Stimulated activated naive CD8-positive, alpha-beta T cell treated with anti-CD3 and anti-CD28 coated beads, Interleukin-15, Interleukin-2, amounts not matched to agents 100 U/mL and 50 U/mL, for 24 hours (primary cell): ENCODE measurements around the gene PAK6.

ENCODE experiments used
- ATAC-seq: fragments of 150-1000 bp; cut with Tn5 transposase; one replicate; pipeline ENCODE4 v1.10.0; 2021
- DNase-seq: peaks from one replicate; pipeline ENCODE4 v3.0.0; 2021

PAK6 gene

GRCh38 chr15:40310001-40310959, 71.4 kb downstream of the PAK6 start:
- peak; percentile 48 for ATAC-seq
- DNase-seq: peak; percentile 81

GRCh38 chr15:40310993-40311392, 72.1 kb downstream of the PAK6 start:
- ATAC-seq: no peak

GRCh38 chr15:40312370-40313158, 73.7 kb downstream of the PAK6 start:
- ATAC-seq: no peak
- no peak for DNase-seq

More at GRCh38 chr15:40310993-40311392, 72.1 kb downstream of the PAK6 start:
- DNase-seq: no peak

- no peak for DNase-seq
- no peak for ATAC-seq
Measured at GRCh38 chr15:40313531-40314398, 74.9 kb downstream of the PAK6 start.

- DNase-seq (no peak), ATAC-seq (no peak)
Measured at GRCh38 chr15:40314723-40315276, 75.9 kb downstream of the PAK6 start.

- DNase-seq (no peak), ATAC-seq (no peak)
Measured at GRCh38 chr15:40316931-40317330, 78.1 kb downstream of the PAK6 start.

- ATAC-seq (no peak), DNase-seq (no peak)
Measured at GRCh38 chr15:40317580-40317979, 78.7 kb downstream of the PAK6 start.

GRCh38 chr15:40320409-40320808, 81.5 kb downstream of the PAK6 start:
- ATAC-seq (no peak), DNase-seq (no peak)

GRCh38 chr15:40320931-40321371, 82.1 kb downstream of the PAK6 start:
- no peak for ATAC-seq
- peak; percentile 54 for DNase-seq

- ATAC-seq (no peak), DNase-seq (no peak)
Measured at GRCh38 chr15:40322531-40323238, 83.8 kb downstream of the PAK6 start.

- DNase-seq: peak; percentile 92
Measured at GRCh38 chr15:40323239-40323952, 84.5 kb downstream of the PAK6 start, which contains the start of gene INAFM2. Gene INAFM2 (plus strand): TSS chr15:40323692. CDS start chr15:40324056, 364 bp downstream.

GRCh38 chr15:40323953-40324937, 85.4 kb downstream of the PAK6 start:
- DNase-seq (peak; percentile 53), ATAC-seq (no peak)

More at GRCh38 chr15:40323239-40323952, 84.5 kb downstream of the PAK6 start, which contains the start of gene INAFM2:
- ATAC-seq: peak; percentile 98

GRCh38 chr15:40325188-40325587, 86.3 kb downstream of the PAK6 start:
- no peak for DNase-seq
- ATAC-seq: no peak

- no peak for DNase-seq
- no peak for ATAC-seq
Measured at GRCh38 chr15:40325700-40326099, 86.8 kb downstream of the PAK6 start.
